Measurements from ENCODE around the gene USP19. TPM values are rescaled to one million over a fixed set of nuclear protein-coding genes. Genes with fewer than 3 reads are reported as not detected.
A peak's percentile ranks its signal among the peaks of the same experiment; 100 is the strongest.

USP19 gene, protein sequence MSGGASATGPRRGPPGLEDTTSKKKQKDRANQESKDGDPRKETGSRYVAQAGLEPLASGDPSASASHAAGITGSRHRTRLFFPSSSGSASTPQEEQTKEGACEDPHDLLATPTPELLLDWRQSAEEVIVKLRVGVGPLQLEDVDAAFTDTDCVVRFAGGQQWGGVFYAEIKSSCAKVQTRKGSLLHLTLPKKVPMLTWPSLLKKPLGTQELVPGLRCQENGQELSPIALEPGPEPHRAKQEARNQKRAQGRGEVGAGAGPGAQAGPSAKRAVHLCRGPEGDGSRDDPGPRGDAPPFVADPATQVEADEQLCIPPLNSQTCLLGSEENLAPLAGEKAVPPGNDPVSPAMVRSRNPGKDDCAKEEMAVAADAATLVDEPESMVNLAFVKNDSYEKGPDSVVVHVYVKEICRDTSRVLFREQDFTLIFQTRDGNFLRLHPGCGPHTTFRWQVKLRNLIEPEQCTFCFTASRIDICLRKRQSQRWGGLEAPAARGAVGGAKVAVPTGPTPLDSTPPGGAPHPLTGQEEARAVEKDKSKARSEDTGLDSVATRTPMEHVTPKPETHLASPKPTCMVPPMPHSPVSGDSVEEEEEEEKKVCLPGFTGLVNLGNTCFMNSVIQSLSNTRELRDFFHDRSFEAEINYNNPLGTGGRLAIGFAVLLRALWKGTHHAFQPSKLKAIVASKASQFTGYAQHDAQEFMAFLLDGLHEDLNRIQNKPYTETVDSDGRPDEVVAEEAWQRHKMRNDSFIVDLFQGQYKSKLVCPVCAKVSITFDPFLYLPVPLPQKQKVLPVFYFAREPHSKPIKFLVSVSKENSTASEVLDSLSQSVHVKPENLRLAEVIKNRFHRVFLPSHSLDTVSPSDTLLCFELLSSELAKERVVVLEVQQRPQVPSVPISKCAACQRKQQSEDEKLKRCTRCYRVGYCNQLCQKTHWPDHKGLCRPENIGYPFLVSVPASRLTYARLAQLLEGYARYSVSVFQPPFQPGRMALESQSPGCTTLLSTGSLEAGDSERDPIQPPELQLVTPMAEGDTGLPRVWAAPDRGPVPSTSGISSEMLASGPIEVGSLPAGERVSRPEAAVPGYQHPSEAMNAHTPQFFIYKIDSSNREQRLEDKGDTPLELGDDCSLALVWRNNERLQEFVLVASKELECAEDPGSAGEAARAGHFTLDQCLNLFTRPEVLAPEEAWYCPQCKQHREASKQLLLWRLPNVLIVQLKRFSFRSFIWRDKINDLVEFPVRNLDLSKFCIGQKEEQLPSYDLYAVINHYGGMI (N-terminal part only)
- 19.5 TPM for polyA plus RNA-seq (2012; ENCODE audit: missing spikeins)

DNA sequence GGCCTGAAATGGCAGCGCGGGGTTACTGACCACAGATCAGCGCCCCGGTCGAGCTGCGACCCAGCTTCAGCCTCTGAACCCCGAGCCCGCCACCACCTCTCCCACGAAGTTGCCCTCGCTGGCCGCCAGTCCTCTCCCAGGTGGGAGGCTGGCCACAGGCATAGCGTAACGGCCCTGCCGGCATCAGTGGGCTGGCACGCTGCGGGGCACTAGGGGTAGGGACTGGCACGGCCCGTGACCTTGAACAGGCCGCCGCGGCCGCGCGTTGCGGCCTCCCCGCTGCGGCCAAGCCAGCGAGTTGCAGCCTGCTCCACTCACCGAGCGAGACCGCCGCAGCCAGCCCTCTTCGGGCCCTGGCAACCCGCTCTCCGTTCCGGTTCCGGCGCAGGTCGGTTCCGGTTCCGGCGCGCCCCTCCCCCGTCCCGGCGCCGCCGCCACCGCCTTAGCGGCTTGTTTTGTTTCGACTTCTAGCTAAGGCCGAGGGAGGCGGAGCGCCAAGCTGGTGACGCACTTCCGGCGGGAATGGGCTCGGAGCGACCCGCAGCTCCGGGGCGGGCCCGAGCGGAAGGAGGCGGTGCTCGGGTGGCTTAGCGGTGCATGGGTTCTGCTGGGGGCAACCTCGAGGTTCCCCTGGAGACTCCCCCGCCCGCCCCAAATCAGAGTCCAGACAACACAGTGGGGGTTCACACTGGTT lies at the start of gene USP19:
Gene USP19 (minus strand): TSS at position 386 of the 694 bp plus-strand sequence. CDS start 1,678 bp downstream, outside the sequence.
- DNase-seq (ENCODE audit: insufficient read length): peak; percentile 99
- peak; percentile 92 for TF ChIP-seq POLR2A (IDR thresholded peaks at IDR 0.05; ENCODE audit: low read depth, low read length)
- peak; percentile 82 for TF ChIP-seq POLR2AphosphoS5 (IDR thresholded peaks at IDR 0.05; ENCODE audit: low read depth, low read length)
- TF ChIP-seq TAF1 (IDR thresholded peaks at IDR 0.05; ENCODE audit: borderline replicate concordance, low read depth, low read length): no peak
- peak; percentile 99 for FAIRE-seq

DNA sequence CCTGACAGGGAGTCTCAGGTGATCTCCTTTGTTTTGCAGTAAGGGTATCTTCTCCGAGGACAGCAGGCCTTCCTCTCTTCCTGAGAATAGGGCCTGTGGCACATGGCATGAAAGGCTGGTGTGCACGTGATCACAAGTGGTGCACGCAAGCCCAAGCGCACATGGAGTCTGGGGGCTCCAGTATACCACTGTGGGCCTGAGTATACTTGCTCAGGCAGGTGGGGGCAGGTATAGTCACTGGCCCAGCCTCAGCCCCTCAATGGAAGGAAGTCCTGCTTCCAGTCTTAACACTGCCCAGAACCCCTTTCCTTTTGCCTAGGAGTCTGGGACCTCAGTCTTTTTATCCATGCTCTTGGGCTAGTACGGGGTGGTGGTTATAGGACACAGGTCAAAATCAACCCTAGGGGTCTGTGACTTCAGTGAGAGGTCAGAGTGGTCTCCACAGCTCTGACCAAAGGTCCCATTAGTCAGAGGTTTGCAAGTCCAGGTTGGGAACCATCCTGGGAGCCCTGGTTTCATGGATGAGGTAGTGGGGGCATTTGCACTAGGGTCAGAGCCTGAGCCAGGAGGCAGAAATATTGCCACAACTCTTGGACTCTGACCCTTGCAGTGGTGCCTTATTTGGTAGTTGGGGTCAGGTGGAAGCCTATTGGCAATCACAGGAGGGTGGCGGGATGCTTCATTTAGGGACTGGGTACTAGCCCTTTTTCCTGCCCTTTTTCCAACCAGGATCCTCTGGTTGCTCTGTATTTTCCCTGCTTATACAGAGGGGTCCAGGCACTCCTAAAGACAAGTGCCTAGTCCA lies 46.3 kb upstream of the USP19 start:
- TF ChIP-seq TAF1 (IDR thresholded peaks at IDR 0.05; ENCODE audit: borderline replicate concordance, low read depth, low read length) (no peak), POLR2AphosphoS5 (IDR thresholded peaks at IDR 0.05; ENCODE audit: low read depth, low read length) (no peak), POLR2A (IDR thresholded peaks at IDR 0.05; ENCODE audit: low read depth, low read length) (no peak)
- DNase-seq (ENCODE audit: insufficient read length): no peak
- FAIRE-seq: no peak

DNA sequence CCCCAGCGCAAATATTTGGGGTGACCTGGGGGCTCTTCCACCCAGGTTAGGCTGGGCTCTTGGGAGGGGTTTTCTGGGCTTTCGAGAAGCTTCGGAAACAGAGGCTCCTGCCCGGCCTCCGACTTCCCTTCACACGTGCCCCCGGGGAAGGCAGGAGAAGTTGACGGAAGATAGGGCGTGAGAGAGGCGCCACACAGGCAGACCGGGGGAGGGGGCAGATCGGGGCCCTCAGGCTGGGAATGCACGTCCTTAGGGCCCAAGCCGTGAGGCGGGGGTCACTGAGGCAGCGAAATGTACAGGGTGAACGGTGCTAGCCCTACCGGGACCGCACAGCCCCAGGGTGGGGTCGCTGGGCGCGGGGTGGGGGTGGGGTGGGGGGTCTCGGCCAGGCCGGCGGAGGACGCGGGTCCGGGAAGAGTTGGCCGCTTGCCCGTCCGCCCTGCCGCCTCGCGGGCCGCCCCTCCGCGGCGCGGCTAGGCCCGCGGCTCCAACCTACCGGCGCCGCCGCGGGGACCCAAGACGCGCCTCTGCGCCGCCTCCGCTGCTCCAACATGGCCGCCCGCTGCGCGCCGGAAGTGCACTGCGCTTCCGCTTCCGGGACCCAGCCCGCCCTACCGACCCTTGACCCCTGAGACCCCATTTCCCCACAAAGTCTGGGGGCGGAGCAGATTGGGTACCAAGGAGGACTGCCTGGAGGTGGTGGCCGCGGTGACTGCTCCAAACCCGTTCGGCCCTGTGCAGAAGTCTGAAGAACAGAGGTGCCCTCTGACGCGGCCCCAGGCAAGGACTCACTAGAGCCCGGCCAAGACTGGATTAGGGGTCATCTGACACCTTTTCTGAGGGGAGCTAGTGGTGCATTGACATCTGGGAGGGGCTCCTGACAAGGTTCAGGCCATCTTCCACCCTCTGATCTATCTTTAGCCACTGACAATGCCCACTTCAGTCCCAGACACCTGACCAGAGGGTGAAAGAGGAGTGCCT lies 45.4 kb upstream of the USP19 start, which contains the start of gene CCDC71:
Gene CCDC71 (minus strand): TSS at position 561 of the 981 bp plus-strand sequence. CDS start 2,123 bp downstream, outside the sequence.
- peak; percentile 85 for TF ChIP-seq POLR2AphosphoS5 (IDR thresholded peaks at IDR 0.05; ENCODE audit: low read depth, low read length)
- peak; percentile 84 for TF ChIP-seq POLR2A (IDR thresholded peaks at IDR 0.05; ENCODE audit: low read depth, low read length)
- TF ChIP-seq TAF1 (IDR thresholded peaks at IDR 0.05; ENCODE audit: borderline replicate concordance, low read depth, low read length): peak; percentile 58; the same call in 1 of the 2 replicates
- FAIRE-seq (peak; percentile 99), DNase-seq (ENCODE audit: insufficient read length) (peak; percentile 90)

DNA sequence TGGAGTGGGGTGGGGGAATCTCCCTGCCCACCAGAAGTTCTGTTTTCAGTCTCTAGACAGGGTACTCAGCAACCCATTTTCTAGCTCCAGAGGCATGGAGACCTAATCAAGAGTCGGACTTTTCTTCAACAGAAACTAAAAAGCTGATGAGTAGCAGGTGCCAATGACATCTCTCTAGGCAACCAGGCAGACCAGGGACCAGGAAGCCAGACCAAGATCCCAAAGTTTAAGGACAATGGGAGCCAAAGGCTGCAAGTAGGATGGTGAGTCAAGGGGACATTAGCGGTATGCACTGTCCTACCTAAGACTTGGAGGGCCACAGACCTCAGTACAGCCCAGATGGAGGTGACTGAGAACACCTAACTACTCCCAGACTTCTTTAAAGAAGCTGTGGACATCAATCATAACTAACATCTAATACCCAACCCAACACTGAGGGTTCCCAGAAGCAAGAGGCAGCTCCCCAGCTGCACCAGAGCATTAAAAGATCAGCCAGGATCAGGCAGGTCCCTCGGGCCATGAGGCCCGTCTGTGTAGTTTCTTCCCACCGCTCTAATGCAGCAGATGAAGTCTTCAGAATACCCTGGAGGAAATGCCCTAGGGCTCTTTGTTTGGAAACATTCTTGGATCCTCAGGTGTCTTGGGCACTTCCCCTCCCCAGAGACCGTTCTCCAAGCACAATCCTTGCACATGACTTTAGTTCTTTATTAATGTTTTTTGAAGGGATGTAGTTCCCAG lies 44.5 kb upstream of the USP19 start:
- DNase-seq (ENCODE audit: insufficient read length) (no peak), FAIRE-seq (peak; percentile 46)
- TF ChIP-seq POLR2AphosphoS5 (IDR thresholded peaks at IDR 0.05; ENCODE audit: low read depth, low read length): no peak; the same call in 1 of the 2 replicates
- TF ChIP-seq POLR2A (IDR thresholded peaks at IDR 0.05; ENCODE audit: low read depth, low read length): no peak
- no peak for TF ChIP-seq TAF1 (IDR thresholded peaks at IDR 0.05; ENCODE audit: borderline replicate concordance, low read depth, low read length)

DNA sequence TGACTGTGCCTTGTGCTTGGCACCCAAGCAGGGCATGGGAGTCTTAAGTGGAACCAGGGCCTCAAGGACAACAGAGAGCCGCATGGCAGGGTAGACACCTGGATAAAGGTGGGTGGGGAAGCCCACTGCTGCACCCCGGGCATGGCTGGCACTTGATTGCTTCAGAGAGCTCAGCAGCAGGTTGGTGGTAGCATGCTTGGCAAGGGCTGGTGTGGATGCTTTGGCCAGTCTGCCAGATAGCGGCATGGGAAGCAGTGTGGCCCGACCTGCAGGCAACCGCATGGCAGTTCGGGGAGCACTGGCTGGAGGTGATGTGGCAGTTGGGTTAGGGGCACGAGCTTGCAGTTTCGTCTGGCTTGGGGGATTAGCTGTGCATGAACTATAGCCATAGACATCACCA lies 43.0 kb upstream of the USP19 start:
- TF ChIP-seq POLR2AphosphoS5 (IDR thresholded peaks at IDR 0.05; ENCODE audit: low read depth, low read length) (no peak), POLR2A (IDR thresholded peaks at IDR 0.05; ENCODE audit: low read depth, low read length) (no peak), TAF1 (IDR thresholded peaks at IDR 0.05; ENCODE audit: borderline replicate concordance, low read depth, low read length) (no peak)
- FAIRE-seq (no peak), DNase-seq (ENCODE audit: insufficient read length) (no peak)

DNA sequence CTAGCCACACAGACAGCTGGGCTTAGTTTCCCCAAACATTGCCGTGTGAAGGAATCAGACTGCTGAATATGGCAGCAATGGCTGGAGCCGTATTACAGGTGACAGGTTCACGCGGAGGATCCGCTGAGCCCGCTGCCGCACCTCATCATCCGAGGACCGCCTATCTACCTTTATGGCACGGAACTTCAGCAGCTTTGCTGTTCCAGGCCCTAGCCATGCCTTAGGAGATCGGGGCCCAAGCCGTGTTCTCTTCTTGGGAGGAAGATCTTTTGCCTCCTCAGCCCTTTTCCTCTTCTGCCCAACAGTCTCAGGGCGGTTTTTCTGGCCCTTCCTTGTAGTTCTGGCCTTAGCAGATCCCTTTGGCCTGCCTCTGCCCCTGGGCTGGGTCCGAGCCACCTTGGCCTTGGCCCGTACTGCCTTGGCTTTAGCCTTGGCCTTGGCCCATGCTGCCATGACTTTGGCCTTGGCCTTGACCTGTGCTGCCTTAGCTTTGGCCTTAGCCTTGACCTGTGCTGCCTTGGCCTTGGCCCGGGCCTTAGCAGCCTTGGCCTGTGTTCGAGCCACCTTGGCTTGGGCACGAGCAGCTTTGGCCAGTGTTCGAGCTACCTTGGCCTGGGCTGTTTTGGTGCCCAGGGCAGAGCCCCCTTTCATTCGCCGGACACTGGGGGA lies 42.3 kb upstream of the USP19 start:
- FAIRE-seq: no peak

DNA sequence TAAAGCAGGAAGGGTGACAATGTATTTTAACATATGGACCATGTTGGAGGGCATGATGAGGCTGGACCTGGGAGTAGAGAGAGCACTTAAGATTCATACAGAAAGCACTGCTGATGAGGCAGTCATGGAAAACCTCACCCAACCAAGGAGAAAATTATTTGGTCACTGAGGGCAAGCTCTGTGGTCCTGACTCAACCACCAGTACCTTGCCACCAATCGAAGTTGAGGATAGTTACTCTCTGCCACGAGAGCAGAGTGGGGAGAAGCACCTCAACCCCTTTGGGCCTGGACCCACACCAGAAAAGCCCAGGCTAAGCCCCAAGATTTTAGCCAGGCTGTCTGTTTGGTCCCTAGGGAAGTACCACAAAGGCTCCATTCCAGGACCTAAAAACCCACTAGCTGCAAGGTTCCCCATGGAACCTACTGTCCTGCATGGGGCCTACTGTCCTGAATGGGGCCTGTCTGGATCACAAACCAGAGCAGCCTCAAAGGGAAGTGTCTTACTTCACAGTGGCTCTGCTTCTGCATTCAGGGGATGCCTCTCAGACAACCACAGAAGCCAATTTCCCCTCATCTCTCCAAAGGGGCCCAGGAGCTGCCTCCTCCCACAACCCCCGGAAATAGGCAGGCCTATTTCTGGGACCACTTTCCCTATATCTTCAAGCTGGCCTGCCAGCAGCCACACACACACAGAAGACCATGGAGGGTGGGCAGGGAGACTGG lies 41.3 kb upstream of the USP19 start:
- TF ChIP-seq POLR2A (IDR thresholded peaks at IDR 0.05; ENCODE audit: low read depth, low read length) (peak; percentile 30), POLR2AphosphoS5 (IDR thresholded peaks at IDR 0.05; ENCODE audit: low read depth, low read length) (no peak)
- no peak for DNase-seq (ENCODE audit: insufficient read length)
- FAIRE-seq: no peak

More for the DNA sequence above, 42.3 kb upstream of the USP19 start:
- no peak for DNase-seq (ENCODE audit: insufficient read length)
- TF ChIP-seq POLR2A (IDR thresholded peaks at IDR 0.05; ENCODE audit: low read depth, low read length) (peak; percentile 24; the same call in 1 of the 2 replicates), POLR2AphosphoS5 (IDR thresholded peaks at IDR 0.05; ENCODE audit: low read depth, low read length) (peak; percentile 22; the same call in 1 of the 2 replicates), TAF1 (IDR thresholded peaks at IDR 0.05; ENCODE audit: borderline replicate concordance, low read depth, low read length) (no peak)

All from GM12892 (cell line).